ENCODE results near the gene GAST. TPM values are rescaled to one million over a fixed set of nuclear protein-coding genes. Genes with fewer than 3 reads are reported as not detected.
A peak's percentile ranks its signal among the peaks of the same experiment; 100 is the strongest.
"Not testable (repeated sequence)": the region's sequence is repeated elsewhere in the genome, so short reads cannot be mapped to it uniquely, and the experiment has no call there.

Gene GAST
- total and polyA plus RNA-seq, 2 donors = 5.0 to 77.6 TPM

DNA sequence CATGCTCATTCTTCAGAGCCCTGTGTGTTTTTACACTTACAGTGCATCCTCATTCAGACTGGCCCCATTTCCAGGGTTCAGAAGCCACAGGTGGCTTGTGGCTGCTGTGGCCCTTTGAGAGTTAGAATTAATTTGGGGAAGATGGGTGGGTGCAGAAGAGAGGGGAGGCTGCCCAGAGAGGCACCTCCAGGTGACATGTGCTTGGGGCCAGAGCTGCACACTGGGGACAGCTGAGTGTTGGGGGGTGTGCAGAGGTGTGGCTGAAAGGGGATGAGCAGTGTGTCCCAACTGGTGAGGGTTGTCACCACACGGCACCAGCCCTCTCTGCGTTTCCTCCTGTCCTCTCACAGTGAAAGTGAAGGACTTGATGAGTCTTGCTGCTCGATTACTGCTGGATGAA, 30.4 kb upstream of the GAST start:
- H3K36me3 ChIP-seq (ENCODE audit: control insufficient read depth in 2 of 2, insufficient read depth in 2 of 2, low read length in 1 of 2) = no peaks in the 10 kb centered on the region
- DNase-seq (ENCODE audit: low read depth in 6 of 9, low spot score in 9 of 9) = no peak
- no peak overlapping the region for H3K4me3 ChIP-seq (ENCODE audit: low read length in 2 of 2)
- no peak overlapping the region for H3K27ac ChIP-seq (ENCODE audit: low read depth in 1 of 2, low read length in 1 of 2)
- H3K27me3 ChIP-seq (ENCODE audit: control insufficient read depth in 2 of 2, insufficient read depth in 1 of 2, low read length in 1 of 2) = no peaks in the 10 kb centered on the region
- H3K4me1 ChIP-seq (ENCODE audit: control insufficient read depth in 2 of 2, insufficient read depth in 2 of 2, low read length in 2 of 2) = peaks cover 0 to 23% of the 10 kb centered on the region in 2 donors
- WGBS = 71% methylated on average over 3 of the region's 3 CpGs
- H3K9me3 ChIP-seq (ENCODE audit: control insufficient read depth in 2 of 2, insufficient read depth in 1 of 2, low read length in 1 of 2) = no peaks in the 10 kb centered on the region

- no peaks in the 10 kb centered on the region for H3K27me3 ChIP-seq (ENCODE audit: control insufficient read depth in 2 of 2, insufficient read depth in 1 of 2, low read length in 1 of 2)
Measured at GRCh38 chr17:41682631-41683030, 29.5 kb upstream of the GAST start.

GRCh38 chr17:41683441-41684007, 28.6 kb upstream of the GAST start:
- H3K36me3 ChIP-seq (ENCODE audit: control insufficient read depth in 2 of 2, insufficient read depth in 2 of 2, low read length in 1 of 2) = no peaks in the 10 kb centered on the region
- H3K9me3 ChIP-seq (ENCODE audit: control insufficient read depth in 2 of 2, insufficient read depth in 1 of 2, low read length in 1 of 2) = no peaks in the 10 kb centered on the region
- H3K4me3 ChIP-seq (ENCODE audit: low read length in 2 of 2) = no peak overlapping the region
- DNase-seq (ENCODE audit: low read depth in 6 of 9, low spot score in 9 of 9) = no peak
- 92% methylated on average over 8 of the region's 8 CpGs for WGBS
- no peak overlapping the region for H3K27ac ChIP-seq (ENCODE audit: low read depth in 1 of 2, low read length in 1 of 2)
- H3K4me1 ChIP-seq (ENCODE audit: control insufficient read depth in 2 of 2, insufficient read depth in 2 of 2, low read length in 2 of 2) = peaks cover 0 to 33% of the 10 kb centered on the region in 2 donors
- no peaks in the 10 kb centered on the region for H3K27me3 ChIP-seq (ENCODE audit: control insufficient read depth in 2 of 2, insufficient read depth in 1 of 2, low read length in 1 of 2)

More at GRCh38 chr17:41682631-41683030, 29.5 kb upstream of the GAST start:
- Histone ChIP-seq H3K4me1 (ENCODE audit: control insufficient read depth in 2 of 2, insufficient read depth in 2 of 2, low read length in 2 of 2) (peaks cover 0 to 26% of the 10 kb centered on the region in 2 donors), H3K27ac (ENCODE audit: low read depth in 1 of 2, low read length in 1 of 2) (no peak overlapping the region), H3K36me3 (ENCODE audit: control insufficient read depth in 2 of 2, insufficient read depth in 2 of 2, low read length in 1 of 2) (no peaks in the 10 kb centered on the region), H3K9me3 (ENCODE audit: control insufficient read depth in 2 of 2, insufficient read depth in 1 of 2, low read length in 1 of 2) (no peaks in the 10 kb centered on the region), H3K4me3 (ENCODE audit: low read length in 2 of 2) (no peak overlapping the region)
- no peak for DNase-seq (ENCODE audit: low read depth in 6 of 9, low spot score in 9 of 9)
- 73% methylated on average over 5 of the region's 5 CpGs for WGBS

DNA sequence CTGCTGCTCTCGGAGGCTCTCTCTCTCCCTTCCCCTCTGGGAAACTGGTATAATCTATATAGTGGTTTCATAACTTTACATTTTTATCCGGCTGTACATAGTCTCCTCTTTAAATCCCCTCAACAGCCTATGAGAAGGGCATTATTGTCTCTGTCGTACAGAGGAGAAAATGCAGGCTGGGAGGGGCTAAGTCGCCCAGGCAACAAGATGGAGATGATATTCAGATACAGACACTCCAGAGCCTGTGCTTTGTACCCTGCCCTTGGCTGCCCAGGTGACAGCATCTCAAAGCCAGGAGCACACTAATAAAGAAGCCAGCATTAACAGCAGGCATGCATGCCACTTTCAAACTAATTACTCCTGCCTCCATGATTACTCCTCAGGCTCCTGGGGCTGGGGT, 28.1 kb upstream of the GAST start:
- 90% methylated on average over 4 of the region's 4 CpGs for WGBS
- no peaks in the 10 kb centered on the region for H3K36me3 ChIP-seq (ENCODE audit: control insufficient read depth in 2 of 2, insufficient read depth in 2 of 2, low read length in 1 of 2)
- no peak overlapping the region for H3K27ac ChIP-seq (ENCODE audit: low read depth in 1 of 2, low read length in 1 of 2)
- DNase-seq (ENCODE audit: low read depth in 6 of 9, low spot score in 9 of 9) = no peak
- peaks cover 0 to 2% of the 10 kb centered on the region in 2 donors for H3K27me3 ChIP-seq (ENCODE audit: control insufficient read depth in 2 of 2, insufficient read depth in 1 of 2, low read length in 1 of 2)
- no peaks in the 10 kb centered on the region for H3K9me3 ChIP-seq (ENCODE audit: control insufficient read depth in 2 of 2, insufficient read depth in 1 of 2, low read length in 1 of 2)
- H3K4me3 ChIP-seq (ENCODE audit: low read length in 2 of 2) = no peak overlapping the region
- H3K4me1 ChIP-seq (ENCODE audit: control insufficient read depth in 2 of 2, insufficient read depth in 2 of 2, low read length in 2 of 2) = peaks cover 0 to 28% of the 10 kb centered on the region in 2 donors

DNA sequence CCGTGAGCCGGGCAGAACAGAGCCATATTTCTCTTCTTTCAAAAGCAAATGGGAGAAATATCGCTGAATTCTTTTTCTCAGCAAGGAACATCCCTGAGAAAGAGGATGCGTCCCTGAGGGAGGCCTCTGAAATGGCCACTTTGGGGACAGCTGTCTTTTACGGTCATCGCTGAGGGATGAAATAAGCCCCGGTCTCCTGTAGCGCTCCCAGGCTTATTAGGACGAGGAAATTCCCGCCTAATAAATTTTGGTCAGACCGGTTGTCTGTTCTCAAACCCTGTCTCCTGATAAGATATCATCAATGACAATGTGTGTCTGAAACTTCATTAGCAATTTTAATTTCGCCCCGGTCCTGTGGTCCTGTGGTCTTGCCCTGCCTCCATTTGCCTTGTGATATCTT, 26.4 kb upstream of the GAST start:
- H3K9me3 ChIP-seq (ENCODE audit: control insufficient read depth in 2 of 2, insufficient read depth in 1 of 2, low read length in 1 of 2); H3K4me3 ChIP-seq (ENCODE audit: low read length in 2 of 2); DNase-seq (ENCODE audit: low read depth in 6 of 9, low spot score in 9 of 9); H3K27me3 ChIP-seq (ENCODE audit: control insufficient read depth in 2 of 2, insufficient read depth in 1 of 2, low read length in 1 of 2); H3K27ac ChIP-seq (ENCODE audit: low read depth in 1 of 2, low read length in 1 of 2): not testable (repeated sequence)
- WGBS = 98% methylated on average over 13 of the region's 13 CpGs
- peaks cover 0 to 30% of the 10 kb centered on the region in 2 donors for H3K4me1 ChIP-seq (ENCODE audit: control insufficient read depth in 2 of 2, insufficient read depth in 2 of 2, low read length in 2 of 2)
- H3K36me3 ChIP-seq (ENCODE audit: control insufficient read depth in 2 of 2, insufficient read depth in 2 of 2, low read length in 1 of 2) = peaks cover 14% of the 10 kb centered on the region in 2 donors

DNA sequence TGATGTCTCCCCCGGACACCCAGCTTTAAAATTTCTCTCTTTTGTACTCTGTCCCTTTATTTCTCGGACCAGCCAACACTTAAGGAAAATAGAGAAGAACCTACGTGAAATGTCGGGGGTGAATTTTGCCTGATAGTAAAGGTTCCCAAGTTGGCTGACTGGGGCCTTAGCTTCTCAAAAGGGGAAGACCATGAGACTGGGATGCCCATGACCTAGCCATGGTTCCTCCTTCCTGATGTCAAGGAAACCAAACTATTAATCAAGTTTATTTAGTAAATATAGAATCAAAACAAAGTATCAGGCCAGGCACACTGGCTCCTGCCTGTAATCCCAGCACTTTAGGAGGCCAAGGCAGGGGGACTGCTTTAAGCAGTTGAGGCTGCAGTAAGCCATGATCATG, 25.9 kb upstream of the GAST start:
- Histone ChIP-seq H3K4me1 (ENCODE audit: control insufficient read depth in 2 of 2, insufficient read depth in 2 of 2, low read length in 2 of 2) (peaks cover 0 to 34% of the 10 kb centered on the region in 2 donors), H3K27ac (ENCODE audit: low read depth in 1 of 2, low read length in 1 of 2) (no peak overlapping the region), H3K9me3 (ENCODE audit: control insufficient read depth in 2 of 2, insufficient read depth in 1 of 2, low read length in 1 of 2) (no peaks in the 10 kb centered on the region), H3K27me3 (ENCODE audit: control insufficient read depth in 2 of 2, insufficient read depth in 1 of 2, low read length in 1 of 2) (peaks cover 0 to 2% of the 10 kb centered on the region in 2 donors), H3K36me3 (ENCODE audit: control insufficient read depth in 2 of 2, insufficient read depth in 2 of 2, low read length in 1 of 2) (peaks cover 20% of the 10 kb centered on the region in 2 donors), H3K4me3 (ENCODE audit: low read length in 2 of 2) (no peak overlapping the region)
- DNase-seq (ENCODE audit: low read depth in 6 of 9, low spot score in 9 of 9) = no peak
- 98% methylated on average over 4 of the region's 4 CpGs for WGBS

GRCh38 chr17:41687828-41688640, 24.1 kb upstream of the GAST start:
- H3K36me3 ChIP-seq (ENCODE audit: control insufficient read depth in 2 of 2, insufficient read depth in 2 of 2, low read length in 1 of 2) = peaks cover 37% of the 10 kb centered on the region in 2 donors
- H3K4me3 ChIP-seq (ENCODE audit: low read length in 2 of 2) = peak overlapping the region; percentile 62 to 80
- H3K27ac ChIP-seq (ENCODE audit: low read depth in 1 of 2, low read length in 1 of 2) = peak overlapping the region; percentile 95 to 99
- H3K9me3 ChIP-seq (ENCODE audit: control insufficient read depth in 2 of 2, insufficient read depth in 1 of 2, low read length in 1 of 2) = no peaks in the 10 kb centered on the region
- peaks cover 0 to 23% of the 10 kb centered on the region in 2 donors for H3K4me1 ChIP-seq (ENCODE audit: control insufficient read depth in 2 of 2, insufficient read depth in 2 of 2, low read length in 2 of 2)
- 8% methylated on average over 23 of the region's 23 CpGs for WGBS
- peak in 5 of 9 donors; percentile 37 to 82 (median 51) for DNase-seq (ENCODE audit: low read depth in 6 of 9, low spot score in 9 of 9)
- peaks cover 0 to 2% of the 10 kb centered on the region in 2 donors for H3K27me3 ChIP-seq (ENCODE audit: control insufficient read depth in 2 of 2, insufficient read depth in 1 of 2, low read length in 1 of 2)

GRCh38 chr17:41688641-41689496, 23.3 kb upstream of the GAST start, which contains the start of gene EIF1:
EIF1 (plus strand) TSS chr17:41688885; CDS start chr17:41689039, 154 bp downstream.
- peaks cover 0 to 23% of the 10 kb centered on the region in 2 donors for H3K4me1 ChIP-seq (ENCODE audit: control insufficient read depth in 2 of 2, insufficient read depth in 2 of 2, low read length in 2 of 2)

More at GRCh38 chr17:41688641-41689496, 23.3 kb upstream of the GAST start, which contains the start of gene EIF1:
- Histone ChIP-seq H3K4me3 (ENCODE audit: low read length in 2 of 2) (peak within 1 kb of the TSS; percentile 80), H3K9me3 (ENCODE audit: control insufficient read depth in 2 of 2, insufficient read depth in 1 of 2, low read length in 1 of 2) (no peaks in the 10 kb centered on the region), H3K27ac (ENCODE audit: low read depth in 1 of 2, low read length in 1 of 2) (peak within 1 kb of the TSS; percentile 99 to 100), H3K27me3 (ENCODE audit: control insufficient read depth in 2 of 2, insufficient read depth in 1 of 2, low read length in 1 of 2) (peaks cover 0 to 2% of the 10 kb centered on the region in 2 donors), H3K36me3 (ENCODE audit: control insufficient read depth in 2 of 2, insufficient read depth in 2 of 2, low read length in 1 of 2) (peaks cover 44% of the 10 kb centered on the region in 2 donors)
- WGBS = under 1% methylated on average over 81 of the region's 81 CpGs
- peak; percentile 97 to 100 (median 100) for DNase-seq (ENCODE audit: low read depth in 6 of 9, low spot score in 9 of 9)

All from thymus (tissue), 11 donors.